ENCODE data around the gene COMMD7. TPM values are rescaled to one million over a fixed set of nuclear protein-coding genes. Genes with fewer than 3 reads are reported as not detected.

Gene COMMD7
- total and polyA plus RNA-seq, 9 of the 15 experiments (the other 6 are each of a cell fraction or from before 2014, with no cell fraction given): 11.9 to 69.1 (median 34.7) TPM

GRCh38 chr20:32681175-32682084 is 61.8 kb downstream of the COMMD7 start (continued):
- TF ChIP-seq ZBTB49 (CRISPR knock-in tag; IDR thresholded peaks at IDR 0.05; ENCODE audit: borderline replicate concordance) (0 out of 2 replicates have a peak, but pooled peaks have one; percentile 61), ZNF140 (CRISPR knock-in tag; IDR thresholded peaks at IDR 0.05) (no peak), ESRRA (IDR thresholded peaks at IDR 0.05; ENCODE audit: borderline replicate concordance, low read depth) (no peak), ZKSCAN1 (IDR thresholded peaks at IDR 0.05; ENCODE audit: low read depth, low read length) (no peak), SRSF3 (IDR thresholded peaks at IDR 0.05; ENCODE audit: insufficient read depth, low read length) (no peak), L3MBTL2 (IDR thresholded peaks at IDR 0.05) (peak; percentile 75; the same call in 1 of the 2 replicates), ARID3B (CRISPR knock-in tag; IDR thresholded peaks at IDR 0.05; ENCODE audit: borderline replicate concordance) (no peak), HDGF (IDR thresholded peaks at IDR 0.05) (no peak), RFX7 (CRISPR knock-in tag; IDR thresholded peaks at IDR 0.05) (no peak), ZNF24 (IDR thresholded peaks at IDR 0.05) (peak; percentile 16; the same call in 1 of the 2 replicates), ZBTB7A (IDR thresholded peaks at IDR 0.05; ENCODE audit: borderline replicate concordance, control insufficient read depth, low read depth, low read length) (peak; percentile 91), ZNF707 (CRISPR knock-in tag; conservative IDR thresholded peaks at IDR 0.05) (no peak), STAG1 (CRISPR knock-in tag; IDR thresholded peaks at IDR 0.05; ENCODE audit: borderline replicate concordance) (no peak), IRF9 (tag; IDR thresholded peaks at IDR 0.05) (no peak), ZNF3 (CRISPR knock-in tag; IDR thresholded peaks at IDR 0.05) (no peak), TAL1 (IDR thresholded peaks at IDR 0.05) (peak; percentile 87), NR2F6 (CRISPR knock-in tag; IDR thresholded peaks at IDR 0.05) (no peak), ZNF583 (CRISPR knock-in tag; IDR thresholded peaks at IDR 0.05) (no peak)
- TF ChIP-seq, protein P1, sequence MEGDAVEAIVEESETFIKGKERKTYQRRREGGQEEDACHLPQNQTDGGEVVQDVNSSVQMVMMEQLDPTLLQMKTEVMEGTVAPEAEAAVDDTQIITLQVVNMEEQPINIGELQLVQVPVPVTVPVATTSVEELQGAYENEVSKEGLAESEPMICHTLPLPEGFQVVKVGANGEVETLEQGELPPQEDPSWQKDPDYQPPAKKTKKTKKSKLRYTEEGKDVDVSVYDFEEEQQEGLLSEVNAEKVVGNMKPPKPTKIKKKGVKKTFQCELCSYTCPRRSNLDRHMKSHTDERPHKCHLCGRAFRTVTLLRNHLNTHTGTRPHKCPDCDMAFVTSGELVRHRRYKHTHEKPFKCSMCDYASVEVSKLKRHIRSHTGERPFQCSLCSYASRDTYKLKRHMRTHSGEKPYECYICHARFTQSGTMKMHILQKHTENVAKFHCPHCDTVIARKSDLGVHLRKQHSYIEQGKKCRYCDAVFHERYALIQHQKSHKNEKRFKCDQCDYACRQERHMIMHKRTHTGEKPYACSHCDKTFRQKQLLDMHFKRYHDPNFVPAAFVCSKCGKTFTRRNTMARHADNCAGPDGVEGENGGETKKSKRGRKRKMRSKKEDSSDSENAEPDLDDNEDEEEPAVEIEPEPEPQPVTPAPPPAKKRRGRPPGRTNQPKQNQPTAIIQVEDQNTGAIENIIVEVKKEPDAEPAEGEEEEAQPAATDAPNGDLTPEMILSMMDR (IDR thresholded peaks at IDR 0.05 in 2 of 3, conservative IDR thresholded peaks at IDR 0.05 in 1 of 3; ENCODE audit: insufficient read depth in 2 of 3, low read depth in 1 of 3, low read length in 3 of 3): peak in 1 of 3 experiments; percentile 16; a peak in 1 of 6 replicates
- TF ChIP-seq, protein P2, sequence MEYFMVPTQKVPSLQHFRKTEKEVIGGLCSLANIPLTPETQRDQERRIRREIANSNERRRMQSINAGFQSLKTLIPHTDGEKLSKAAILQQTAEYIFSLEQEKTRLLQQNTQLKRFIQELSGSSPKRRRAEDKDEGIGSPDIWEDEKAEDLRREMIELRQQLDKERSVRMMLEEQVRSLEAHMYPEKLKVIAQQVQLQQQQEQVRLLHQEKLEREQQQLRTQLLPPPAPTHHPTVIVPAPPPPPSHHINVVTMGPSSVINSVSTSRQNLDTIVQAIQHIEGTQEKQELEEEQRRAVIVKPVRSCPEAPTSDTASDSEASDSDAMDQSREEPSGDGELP (CRISPR knock-in tag; IDR thresholded peaks at IDR 0.05; ENCODE audit: borderline replicate concordance): peak; percentile 91
